Caco-2 (cell line): ENCODE measurements around the gene IGFBP6. TPM values are rescaled to one million over a fixed set of nuclear protein-coding genes. Genes with fewer than 3 reads are reported as not detected.
A peak's percentile ranks its signal among the peaks of the same experiment; 100 is the strongest.

ENCODE experiments used
- BruUV-seq: library from RNA; stranded (reverse); fragments of 400-500 nt; replicated peaks from 2 replicates; lab custom pipeline; 2021; lab: Mats Ljungman, UMichigan
- CTCF ChIA-PET: fragments of 300-600 bp; sonication (Branson Sonifier 250); formaldehyde crosslinking; loops from one replicate; lab custom pipeline; 2022; ENCODE audit warnings: antibody characterized with exemption; lab: Charles Lee
- POLR2A ChIA-PET: fragments of 300-600 bp; sonication (Branson Sonifier 250); formaldehyde crosslinking; loops from one replicate; lab custom pipeline; 2022; ENCODE audit warnings: antibody characterized with exemption; lab: Charles Lee
- DNase-seq, 2 experiments: peaks; one replicate each; pipeline versions ENCODE4 v3.0.0 to v3.0.0-alpha.2; 2020 to 2022
- H3K27me3 ChIP-seq: replicated peaks from 2 replicates; pipeline ENCODE4 v1.6.0; 2011; ENCODE audit warnings: low read length; ENCODE audit not compliant: control insufficient read depth, insufficient read depth
- H3K36me3 ChIP-seq: 2 replicates; pipeline ENCODE4 v1.5.1; 2011; ENCODE audit warnings: low read length; ENCODE audit not compliant: control insufficient read depth, insufficient read depth
- H3K4me1 ChIP-seq: fragments of 250-450 bp; sonication (Bioruptor Pico); 2 replicates; pipeline ENCODE4 v1.5.1; 2020; ENCODE audit warnings: mild to moderate bottlenecking
- H3K4me3 ChIP-seq: 2 replicates; pipeline ENCODE4 v1.5.1; 2011; ENCODE audit warnings: low read depth, mild to moderate bottlenecking, control low read depth, low read length
- H3K9me3 ChIP-seq: fragments of 250-450 bp; sonication (Bioruptor Pico); 2 replicates; pipeline ENCODE4 v1.5.1; 2020; ENCODE audit warnings: mild to moderate bottlenecking, moderate library complexity
- H3K27ac Mint-ChIP-seq: one replicate; pipeline ENCODE4 v1.8.0; 2022; ENCODE audit warnings: mixed read lengths; ENCODE audit not compliant: unreplicated experiment
- H3K27me3 Mint-ChIP-seq: one replicate; pipeline ENCODE4 v1.8.0; 2022; ENCODE audit warnings: mixed read lengths; ENCODE audit not compliant: insufficient read depth, unreplicated experiment
- H3K36me3 Mint-ChIP-seq: one replicate; pipeline ENCODE4 v1.8.0; 2022; ENCODE audit warnings: mild to moderate bottlenecking, mixed read lengths; ENCODE audit not compliant: insufficient read depth, unreplicated experiment
- H3K4me1 Mint-ChIP-seq: one replicate; pipeline ENCODE4 v1.8.0; 2022; ENCODE audit warnings: low read depth, mixed read lengths; ENCODE audit not compliant: unreplicated experiment
- H3K4me3 Mint-ChIP-seq: one replicate; pipeline ENCODE4 v1.8.0; 2022; ENCODE audit warnings: mild to moderate bottlenecking, moderate library complexity, mixed read lengths; ENCODE audit not compliant: unreplicated experiment
- H3K9me3 Mint-ChIP-seq: one replicate; pipeline ENCODE4 v1.8.0; 2022; ENCODE audit warnings: mixed read lengths; ENCODE audit not compliant: unreplicated experiment
- CTCF ChIP-seq, 2 experiments: fragments of 200-600 bp in 1 of 2; IDR thresholded peaks; 1 replicate in 1 of 2; 2 replicates in 1 of 2; pipeline versions ENCODE4 v1.5.1 to v1.8.0; 2011 to 2022; ENCODE audit warnings: antibody characterized with exemption in 1 of 2, control low read depth in 1 of 2, inconsistent platforms in 1 of 2, low read depth in 1 of 2, low read length in 1 of 2, mild to moderate bottlenecking in 1 of 2, moderate library complexity in 1 of 2; ENCODE audit not compliant: insufficient read depth in 1 of 2, severe bottlenecking in 1 of 2, unreplicated experiment in 1 of 2
- intact Hi-C: fragments of 100-400 bp; cut with micrococcal nuclease; formaldehyde crosslinking; loops from one replicate; pipeline ENCODE4 v1.10.0; 2022; ENCODE audit not compliant: unreplicated experiment
- total RNA-seq: library from RNA; stranded (reverse); gene quantifications from 2 replicates; pipeline ENCODE4 v1.2.3, GENCODE V29; 2022

Gene IGFBP6
- total RNA-seq, 1 experiment from 2014 or later: 34.7 TPM

- peak overlapping the region; percentile 31 for H3K27ac Mint-ChIP-seq
- CTCF ChIA-PET: interaction anchor here (0.5 to 2.1 kb wide), 3 partner anchors 15 to 1074 kb away, joined by 4 to 8 read pairs (median 4); partner anchors contain the start of gene SPRYD3
These were observed 46.2 kb upstream of the IGFBP6 start for GRCh38 chr12:53051058-53051880.

GRCh38 chr12:53051881-53052412 is 45.5 kb upstream of the IGFBP6 start:
- Histone ChIP-seq H3K36me3 (no peaks in the 10 kb centered on the region), H3K4me3 (no peak overlapping the region), H3K9me3 (no peaks in the 10 kb centered on the region), H3K27me3 (no peaks in the 10 kb centered on the region), H3K4me1 (peaks cover 59% of the 10 kb centered on the region)
- BruUV-seq: TSS peak; percentile 29
- intact Hi-C loops: no loop called here
- DNase-seq: peak in 1 of 2 experiments; percentile 23
- no peak for TF ChIP-seq CTCF (IDR thresholded peaks at IDR 0.05; ENCODE audit: insufficient read depth in 1 of 2, low read depth in 1 of 2, low read length in 1 of 2, severe bottlenecking in 1 of 2, unreplicated experiment in 1 of 2)
- POLR2A ChIA-PET: no interaction called here
- H3K9me3 Mint-ChIP-seq: no peaks in the 10 kb centered on the region
- H3K4me1 Mint-ChIP-seq: peaks cover 23% of the 10 kb centered on the region
- peaks cover 21% of the 10 kb centered on the region for H3K36me3 Mint-ChIP-seq
- CTCF ChIA-PET: interaction anchor here (0.5 to 2.1 kb wide), 3 partner anchors 14 to 1075 kb away, joined by 4 to 8 read pairs (median 4); partner anchors contain the start of gene SPRYD3
- peak overlapping the region; percentile 14 for H3K4me3 Mint-ChIP-seq
- peak overlapping the region; percentile 69 for H3K27ac Mint-ChIP-seq
- no peaks in the 10 kb centered on the region for H3K27me3 Mint-ChIP-seq

More at GRCh38 chr12:53051058-53051880, 46.2 kb upstream of the IGFBP6 start:
- no peaks in the 10 kb centered on the region for H3K27me3 Mint-ChIP-seq
- Histone ChIP-seq H3K4me1 (peaks cover 62% of the 10 kb centered on the region), H3K4me3 (no peak overlapping the region), H3K36me3 (no peaks in the 10 kb centered on the region), H3K9me3 (no peaks in the 10 kb centered on the region), H3K27me3 (no peaks in the 10 kb centered on the region)
- no peak for TF ChIP-seq CTCF (IDR thresholded peaks at IDR 0.05; ENCODE audit: insufficient read depth in 1 of 2, low read depth in 1 of 2, low read length in 1 of 2, severe bottlenecking in 1 of 2, unreplicated experiment in 1 of 2)
- DNase-seq: peak; percentile 50 to 56
- H3K36me3 Mint-ChIP-seq: peaks cover 28% of the 10 kb centered on the region
- POLR2A ChIA-PET: no interaction called here
- no peaks in the 10 kb centered on the region for H3K9me3 Mint-ChIP-seq
- H3K4me3 Mint-ChIP-seq: peak overlapping the region; percentile 27
- no TSS peak for BruUV-seq
- intact Hi-C loops: no loop called here
- H3K4me1 Mint-ChIP-seq: peaks cover 23% of the 10 kb centered on the region

- peaks cover 20% of the 10 kb centered on the region for H3K36me3 Mint-ChIP-seq
These were observed 44.8 kb upstream of the IGFBP6 start for GRCh38 chr12:53052419-53053217.

More at GRCh38 chr12:53052419-53053217, 44.8 kb upstream of the IGFBP6 start:
- CTCF ChIA-PET: interaction anchor here (0.7 to 2.1 kb wide), 2 partner anchors 14 to 47 kb away, joined by 5 to 8 read pairs; partner anchors contain the start of gene EIF4B
- POLR2A ChIA-PET: no interaction called here
- Histone ChIP-seq H3K4me1 (peaks cover 57% of the 10 kb centered on the region), H3K9me3 (no peaks in the 10 kb centered on the region), H3K36me3 (no peaks in the 10 kb centered on the region), H3K4me3 (no peak overlapping the region), H3K27me3 (no peaks in the 10 kb centered on the region)
- H3K27ac Mint-ChIP-seq: peak overlapping the region; percentile 69
- no peak for TF ChIP-seq CTCF (IDR thresholded peaks at IDR 0.05; ENCODE audit: insufficient read depth in 1 of 2, low read depth in 1 of 2, low read length in 1 of 2, severe bottlenecking in 1 of 2, unreplicated experiment in 1 of 2)
- H3K9me3 Mint-ChIP-seq: no peaks in the 10 kb centered on the region
- intact Hi-C loops: no loop called here
- BruUV-seq: no TSS peak
- H3K27me3 Mint-ChIP-seq: no peaks in the 10 kb centered on the region
- peak overlapping the region; percentile 14 for H3K4me3 Mint-ChIP-seq
- DNase-seq: peak in 1 of 2 experiments; percentile 29
- peaks cover 23% of the 10 kb centered on the region for H3K4me1 Mint-ChIP-seq
